Measurements from ENCODE around the gene R3HDM2.
"Not testable (repeated sequence)": the region's sequence is repeated elsewhere in the genome, so short reads cannot be mapped to it uniquely, and the experiment has no call there.

Gene R3HDM2

DNA sequence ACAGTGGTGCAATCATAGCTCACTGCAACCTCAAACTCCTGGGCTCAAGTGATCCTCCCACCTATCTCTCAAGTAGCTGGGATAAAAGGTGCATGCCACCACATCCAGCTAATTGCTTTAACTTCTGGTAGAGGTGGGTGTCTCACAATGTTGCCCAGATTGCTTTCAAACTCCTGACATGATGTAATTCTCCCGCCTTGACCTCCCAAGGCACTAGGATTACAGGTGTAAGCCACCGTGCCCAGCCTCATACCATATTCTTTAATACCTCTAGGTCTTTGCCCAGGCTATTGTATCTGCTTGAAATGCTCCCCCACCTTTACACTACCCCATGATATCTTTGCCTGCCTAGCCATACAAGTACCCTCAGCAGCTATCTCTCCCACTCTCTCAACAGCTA lies 11.3 kb downstream of the R3HDM2 start:
- DNase-seq: no peak

DNA sequence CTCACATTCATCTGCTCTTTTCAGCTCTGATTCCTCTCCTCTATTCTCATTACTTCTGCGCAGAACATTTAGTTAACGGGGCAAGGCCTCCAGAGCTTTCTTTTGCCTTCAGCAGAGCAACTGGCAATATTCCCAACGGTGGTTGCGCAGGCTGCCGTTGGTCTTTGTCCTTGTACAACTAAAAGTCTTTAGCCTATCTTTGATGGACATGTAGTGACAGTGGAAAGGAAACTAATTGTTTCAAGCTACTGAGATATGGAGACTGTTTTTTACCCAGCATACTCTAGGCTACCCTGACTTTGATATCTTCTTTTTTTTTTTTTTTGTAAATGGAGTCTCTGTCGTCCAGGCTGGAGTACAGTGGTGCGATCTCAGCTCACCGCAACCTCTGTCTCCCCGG lies 12.6 kb downstream of the R3HDM2 start:
- no peak for DNase-seq

DNA sequence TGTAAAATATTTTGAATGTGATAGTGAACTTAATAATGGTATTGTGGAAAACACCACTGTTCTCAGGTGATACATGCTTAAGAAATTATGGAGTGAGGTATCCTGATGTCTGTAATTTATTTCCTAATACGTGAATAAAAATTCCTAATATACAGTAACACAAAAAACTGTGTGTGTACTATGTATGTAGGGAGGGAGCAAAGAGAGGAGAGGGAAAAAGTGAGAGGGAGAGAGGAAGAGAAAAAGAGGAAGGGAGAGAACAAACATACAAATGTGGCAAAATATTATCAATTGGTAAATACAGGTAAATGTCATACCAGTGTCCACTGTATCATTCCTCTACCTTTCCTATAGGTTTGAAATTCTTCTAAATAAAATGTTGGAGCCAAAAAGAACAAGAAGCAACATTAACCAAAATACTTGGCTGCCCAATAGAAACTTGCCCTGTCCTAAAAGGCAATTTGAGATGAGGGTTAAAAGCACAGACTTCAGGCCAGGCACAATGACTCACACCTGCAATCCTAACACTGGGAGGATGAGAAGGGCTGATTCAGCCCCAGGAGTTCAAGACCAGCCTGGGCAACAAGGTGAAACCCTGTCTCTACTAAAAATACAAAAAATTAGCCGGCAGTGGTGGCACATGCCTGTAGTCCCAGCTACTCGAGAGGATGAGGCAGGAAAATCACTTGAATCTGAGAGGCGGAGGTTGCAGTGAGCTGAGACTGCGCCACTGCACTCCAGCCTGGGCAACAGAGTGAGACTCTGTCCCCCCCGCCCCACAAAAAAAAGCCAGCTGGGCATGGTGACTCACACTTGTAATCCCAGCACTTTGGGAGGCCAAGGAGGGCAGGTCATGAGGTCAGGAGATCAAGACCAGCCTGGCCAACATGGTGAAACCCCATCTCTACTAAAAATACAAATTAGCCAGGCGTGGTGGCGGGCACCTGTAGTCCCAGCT lies 14.5 kb downstream of the R3HDM2 start:
- DNase-seq: no peak

DNA sequence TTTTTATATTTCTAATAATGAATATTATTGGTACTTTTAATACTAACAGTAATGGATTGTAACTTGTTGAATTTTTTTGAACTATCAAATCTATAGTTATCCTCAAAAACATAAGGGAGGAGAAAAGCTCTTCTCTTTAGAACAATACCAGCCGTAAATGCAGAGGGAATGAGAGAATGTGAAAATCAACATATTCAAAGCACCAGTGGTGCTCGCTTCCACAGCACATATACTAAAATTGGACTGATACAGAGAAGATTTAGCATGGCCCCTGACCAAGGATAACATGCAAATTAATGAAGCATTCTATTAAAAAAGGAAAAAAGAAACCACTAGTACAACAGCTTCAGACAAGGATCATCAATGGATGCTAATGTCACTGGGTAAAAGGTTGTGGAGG lies 15.8 kb downstream of the R3HDM2 start:
- DNase-seq: no peak

DNA sequence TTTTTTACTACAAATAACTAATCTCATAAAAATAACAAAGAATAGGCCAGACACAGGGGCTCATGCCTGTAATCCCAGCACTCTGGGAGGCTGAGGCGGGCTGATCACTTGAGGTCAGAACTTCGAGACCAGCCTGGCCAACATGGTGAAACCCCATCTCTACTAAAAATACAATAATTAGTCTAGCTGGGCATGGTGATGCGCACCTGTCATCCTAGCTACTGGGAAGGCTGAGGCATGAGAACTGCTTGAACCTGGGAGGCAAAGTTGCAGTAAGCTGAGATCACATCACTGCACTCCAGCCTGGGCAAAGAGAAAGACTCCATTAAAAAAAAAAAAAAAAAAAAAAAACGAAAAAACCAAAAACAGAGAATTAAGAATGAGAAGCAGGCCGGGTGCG lies 16.7 kb downstream of the R3HDM2 start:
- DNase-seq: not testable (repeated sequence)

DNA sequence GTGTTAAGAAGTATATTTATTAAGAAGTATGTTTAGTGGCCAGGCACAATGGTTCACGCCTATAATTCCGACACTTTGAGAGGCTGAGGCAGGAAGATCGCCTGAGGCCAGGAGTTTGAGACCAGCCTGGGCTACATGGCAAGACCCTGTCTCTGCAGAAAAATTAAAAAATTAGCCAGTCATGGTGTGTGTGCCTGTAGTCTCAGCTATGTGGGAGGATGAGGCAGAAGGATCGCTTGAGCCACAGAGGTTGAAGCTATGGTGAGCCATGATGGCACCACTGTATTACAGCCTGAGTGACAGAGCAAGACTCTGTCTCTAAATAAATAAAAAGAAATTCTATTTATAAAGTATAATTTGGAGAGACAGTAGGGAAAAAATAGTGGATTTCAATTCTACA lies 20.3 kb downstream of the R3HDM2 start:
- no peak for DNase-seq

DNA sequence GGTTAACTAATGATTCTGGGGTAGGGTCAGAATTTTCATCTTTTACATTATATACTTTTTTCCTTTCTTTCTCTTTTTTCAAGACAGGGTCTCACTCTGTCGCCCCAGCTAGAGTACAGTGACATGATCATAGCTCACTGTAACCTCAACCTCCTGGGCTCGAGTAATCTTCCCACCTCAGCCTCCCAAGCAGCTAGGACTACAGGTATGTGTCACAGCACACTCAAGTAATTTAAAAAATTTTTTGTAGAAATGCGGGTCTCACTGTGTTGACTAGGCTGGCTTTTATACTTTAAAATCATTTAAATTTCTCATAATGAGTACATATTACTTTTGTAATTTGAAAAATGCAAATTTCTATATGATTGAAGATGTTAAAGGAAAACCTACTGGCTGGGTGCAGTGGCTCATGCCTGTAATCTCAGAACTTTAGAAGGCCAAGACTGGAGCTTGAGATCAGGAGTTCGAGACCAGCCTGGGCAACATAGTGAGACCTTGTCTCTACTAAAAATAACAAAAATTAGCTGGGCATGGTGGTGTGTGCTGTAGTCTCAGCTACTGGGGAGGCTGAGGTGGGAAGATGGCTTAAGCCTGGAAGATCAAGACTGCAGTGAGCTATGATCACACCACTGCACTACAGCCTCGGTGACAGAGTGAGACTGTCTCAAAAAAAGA lies 25.7 kb downstream of the R3HDM2 start:
- DNase-seq: no peak

DNA sequence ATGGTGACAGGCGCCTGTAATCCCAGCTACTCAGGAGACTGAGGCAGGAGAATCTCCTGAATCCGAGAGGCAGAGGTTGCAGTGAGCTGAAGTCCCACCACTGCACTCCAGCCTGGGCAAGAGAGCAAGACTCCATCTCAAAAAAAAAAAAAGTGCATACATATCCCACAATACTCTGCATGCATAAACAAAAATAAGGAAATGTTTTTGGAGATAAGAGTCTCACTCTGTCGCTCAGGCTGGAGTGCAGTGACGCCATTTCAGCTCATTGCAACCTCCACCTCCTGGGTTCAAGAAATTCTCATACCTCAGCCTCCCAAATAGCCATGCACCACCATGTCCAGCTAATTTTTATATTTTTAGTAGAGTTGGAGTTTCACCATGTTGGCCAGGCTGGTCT lies 28.7 kb downstream of the R3HDM2 start:
- not testable (repeated sequence) for DNase-seq

DNA sequence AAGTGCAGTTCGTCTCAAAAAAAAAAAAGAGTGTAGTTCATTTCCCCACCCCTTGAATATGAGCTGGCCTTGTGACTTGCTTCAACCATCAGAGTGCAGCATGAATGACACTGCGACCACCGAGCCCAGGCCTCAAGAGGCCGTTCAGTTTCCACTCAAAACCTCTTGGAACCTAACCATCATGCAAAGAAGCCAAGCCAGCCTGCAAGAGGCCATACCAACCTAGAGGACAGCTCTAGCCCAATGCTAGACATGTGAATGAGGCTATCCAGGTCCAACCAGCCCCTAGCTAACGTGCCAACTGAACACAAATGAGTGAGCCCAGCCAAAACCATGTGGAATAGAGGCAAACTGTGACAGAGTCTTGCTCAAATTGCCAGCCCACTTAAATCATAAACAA lies 29.7 kb downstream of the R3HDM2 start:
- no peak for DNase-seq

DNA sequence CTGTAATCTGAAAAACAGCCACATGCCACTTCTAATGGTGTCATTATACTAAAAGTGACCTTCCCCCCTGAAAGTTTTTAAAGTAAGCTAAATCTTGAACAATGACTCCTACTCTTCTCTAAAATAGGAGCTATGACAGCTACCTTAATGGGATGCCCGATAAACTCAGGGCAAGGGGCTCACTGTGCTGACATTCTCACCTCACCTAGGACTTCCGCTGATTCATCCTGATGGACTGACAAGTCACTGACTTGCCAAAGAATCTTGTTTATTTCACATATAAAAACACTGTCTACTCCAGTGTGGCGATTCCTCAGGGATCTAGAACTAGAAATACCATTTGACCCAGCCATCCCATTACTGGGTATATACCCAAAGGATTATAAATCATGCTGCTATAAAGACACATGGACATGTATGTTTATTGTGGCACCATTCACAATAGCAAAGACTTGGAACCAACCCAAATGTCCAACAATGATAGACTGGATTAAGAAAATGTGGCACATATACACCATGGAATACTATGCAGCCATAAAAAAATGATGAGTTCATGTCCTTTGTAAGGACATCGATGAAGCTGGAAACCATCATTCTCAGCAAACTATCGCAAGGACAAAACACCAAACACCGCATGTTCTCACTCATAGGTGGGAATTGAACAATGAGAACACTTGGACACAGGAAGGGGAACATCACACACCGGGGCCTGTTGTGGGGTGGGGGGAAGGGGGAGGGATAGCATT lies 31.0 kb downstream of the R3HDM2 start:
- not testable (repeated sequence) for DNase-seq

DNA sequence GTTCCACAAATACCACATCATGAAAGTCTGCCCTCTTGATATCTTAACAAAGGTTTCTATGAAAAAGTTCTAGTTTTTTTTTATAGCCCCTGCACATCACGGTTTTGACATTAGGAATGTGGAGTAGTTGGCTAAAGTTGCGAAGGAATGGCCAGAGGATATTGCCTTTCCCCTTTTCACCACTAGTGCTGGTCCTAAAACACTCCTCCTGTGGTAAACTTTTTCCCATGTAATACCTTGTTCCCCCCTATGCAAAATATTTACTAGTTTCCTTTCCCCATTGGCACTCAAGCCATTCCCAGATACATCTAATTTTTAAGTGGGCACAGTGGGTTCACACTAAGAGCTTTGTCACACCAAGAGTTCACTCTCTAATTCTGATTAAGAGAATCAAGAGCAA lies 33.4 kb downstream of the R3HDM2 start:
- no peak for DNase-seq

DNA sequence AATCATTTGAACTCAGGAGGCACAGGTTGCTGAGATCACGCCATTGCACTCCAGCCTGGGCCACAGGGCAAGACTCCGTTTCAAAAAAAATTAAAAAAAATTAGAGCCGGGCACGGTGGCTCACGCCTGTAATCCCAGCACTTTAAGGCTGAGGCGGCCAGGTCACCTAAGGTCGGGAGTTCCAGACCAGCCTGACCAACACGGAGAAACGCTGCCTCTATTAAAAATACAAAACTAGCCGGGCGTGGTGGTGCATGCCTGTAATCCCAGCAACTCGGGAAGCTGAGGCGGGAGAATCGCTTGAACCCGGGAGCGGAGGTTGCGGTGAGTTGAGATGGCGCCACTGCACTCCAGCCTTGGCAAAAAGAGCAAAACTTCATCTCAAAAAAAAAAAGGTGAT lies 35.7 kb downstream of the R3HDM2 start:
- no peak for DNase-seq

DNA sequence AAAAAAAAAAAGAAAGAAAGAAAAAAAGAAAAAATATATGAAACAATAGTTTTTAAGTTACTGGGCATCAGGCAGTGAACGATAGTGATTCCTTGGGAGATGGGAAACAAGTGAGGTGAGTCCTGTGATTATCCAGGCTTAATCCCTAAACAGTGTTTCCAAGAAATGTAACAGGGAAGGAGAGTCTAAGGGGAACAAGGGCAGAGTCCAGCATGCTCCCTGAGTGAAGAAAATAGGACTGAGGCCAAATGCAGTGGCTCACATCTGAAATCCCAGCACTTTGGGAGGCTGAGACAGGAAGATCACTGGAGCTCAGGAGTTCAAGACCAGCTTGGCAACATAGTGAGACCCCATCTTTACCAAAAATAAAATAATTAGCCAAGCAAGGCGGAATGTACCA lies 40.7 kb downstream of the R3HDM2 start:
- DNase-seq: no peak

DNA sequence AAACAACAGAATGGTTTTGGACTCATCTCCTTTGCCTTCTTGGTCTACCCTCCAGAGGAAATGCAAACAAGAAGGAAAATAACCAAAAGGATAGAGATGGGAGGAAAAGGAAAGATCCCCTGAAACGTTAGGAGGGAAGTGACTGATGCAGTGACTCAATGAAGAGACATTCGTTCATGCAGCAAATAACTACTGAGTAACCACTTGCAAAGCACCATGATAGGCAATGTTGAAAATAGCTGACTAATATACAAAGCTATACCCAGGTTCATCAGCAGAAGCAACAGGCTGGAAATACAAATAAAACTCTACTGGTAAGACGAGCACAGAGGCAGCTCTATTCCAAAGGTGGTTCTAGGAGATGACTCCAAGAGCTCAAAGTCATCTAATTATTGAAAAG lies 41.8 kb downstream of the R3HDM2 start:
- no peak for DNase-seq

DNA sequence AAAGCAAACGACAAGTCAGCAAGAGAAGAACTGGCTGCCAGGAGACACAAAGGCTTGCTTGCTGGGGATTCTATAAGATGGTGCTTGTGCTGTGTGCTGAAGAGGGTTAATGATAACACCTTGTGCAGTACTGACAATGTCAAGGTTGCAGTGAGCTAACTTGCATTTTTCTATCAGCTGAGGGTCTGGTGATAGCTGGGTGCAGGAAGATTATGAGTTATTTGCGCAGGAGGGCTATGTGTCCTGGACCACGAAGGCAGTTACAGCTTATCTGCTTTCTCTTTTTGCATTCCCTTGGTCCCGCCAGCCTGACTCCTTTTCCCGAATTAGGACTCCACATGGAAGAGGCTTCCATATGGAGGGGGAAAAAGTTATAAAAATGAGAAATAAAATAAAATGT lies 42.4 kb downstream of the R3HDM2 start:
- no peak for DNase-seq

DNA sequence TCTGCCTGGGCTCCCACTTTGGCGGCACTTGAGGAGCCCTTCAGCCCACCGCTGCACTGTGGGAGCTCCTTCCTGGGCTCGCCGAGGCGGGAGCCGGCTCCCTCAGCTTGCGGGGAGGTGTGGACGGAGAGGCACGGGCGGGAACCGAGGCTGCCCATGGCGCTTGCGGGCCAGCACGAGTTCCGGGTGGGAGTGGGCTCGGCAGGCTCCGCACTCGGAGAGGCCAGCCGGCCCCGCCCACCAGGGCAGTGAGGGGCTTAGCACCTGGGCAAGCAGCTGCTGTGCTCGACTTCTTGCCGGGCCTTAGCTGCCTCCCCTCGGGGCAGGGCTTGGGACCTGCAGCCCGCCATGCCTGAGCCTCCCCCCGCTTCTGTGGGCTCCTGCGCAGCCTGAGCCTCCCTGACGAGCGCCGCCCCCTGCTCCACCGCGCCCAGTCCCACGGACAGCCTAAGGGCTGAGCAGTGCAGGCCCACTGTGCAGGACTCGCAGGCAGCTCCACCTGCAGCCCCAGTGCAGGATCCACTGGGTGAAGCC lies 44.6 kb downstream of the R3HDM2 start:
- DNase-seq: no peak

DNA sequence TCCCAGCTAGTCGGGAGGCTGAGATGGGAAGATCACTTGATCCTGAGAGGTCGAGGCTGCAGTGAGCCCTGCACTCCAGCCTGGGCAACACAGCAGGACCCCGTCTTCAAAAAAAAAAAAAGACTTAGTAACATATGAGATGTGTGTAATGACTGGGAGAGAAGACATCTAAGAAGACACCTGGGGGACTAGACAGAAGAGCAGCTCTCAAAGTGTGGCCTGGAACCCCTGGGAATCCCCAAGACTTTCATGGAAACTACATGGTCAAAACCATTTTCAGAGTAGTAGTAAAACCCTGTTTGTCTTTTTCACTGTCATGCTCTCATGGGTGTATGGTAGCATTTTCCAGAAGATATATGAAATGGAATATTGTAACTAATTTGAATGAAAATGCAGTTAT lies 45.3 kb downstream of the R3HDM2 start:
- no peak for DNase-seq

DNA sequence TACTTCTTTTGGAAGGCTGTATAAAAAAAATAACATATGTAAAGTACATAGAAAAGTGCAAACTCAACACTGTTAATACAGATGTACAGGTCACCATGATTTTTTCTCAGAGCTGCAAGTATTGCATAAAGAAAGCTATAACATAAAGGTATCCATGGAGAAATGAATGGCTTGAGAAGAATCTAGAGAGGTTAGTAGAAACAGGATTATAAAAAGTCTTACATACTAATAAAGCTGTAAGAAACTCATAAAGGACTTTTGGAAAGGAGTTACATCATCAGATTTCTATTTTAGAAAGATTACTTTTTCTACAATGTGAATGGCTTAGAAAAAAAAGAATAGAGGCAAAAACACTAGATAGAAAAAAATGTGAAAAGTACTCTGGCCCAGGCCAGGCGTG lies 46.4 kb downstream of the R3HDM2 start:
- no peak for DNase-seq

DNA sequence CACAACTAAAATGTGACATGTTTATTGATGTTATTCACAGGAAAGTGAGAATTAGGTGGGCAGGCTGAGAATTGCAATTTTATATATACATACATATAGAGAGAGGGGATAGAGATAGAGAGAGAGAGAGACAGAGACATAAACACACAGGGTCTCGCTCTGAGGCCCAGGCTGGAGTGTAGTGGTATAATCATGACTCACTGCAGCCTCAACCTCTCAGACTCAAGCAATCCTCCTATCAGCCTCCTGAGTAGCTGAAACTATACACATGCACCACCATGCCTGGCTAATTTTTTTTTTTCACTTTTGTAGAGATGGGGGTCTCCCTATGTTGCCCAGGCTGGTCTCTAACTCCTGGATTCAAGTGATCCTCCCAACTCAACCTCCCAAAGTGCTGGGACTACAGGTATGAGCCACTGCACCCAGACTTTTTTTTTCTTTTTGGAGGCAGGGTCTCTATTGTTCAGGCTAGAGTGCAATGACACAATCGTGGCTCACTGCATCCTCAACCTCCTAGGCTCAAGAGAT lies 49.1 kb downstream of the R3HDM2 start:
- no peak for DNase-seq

DNA sequence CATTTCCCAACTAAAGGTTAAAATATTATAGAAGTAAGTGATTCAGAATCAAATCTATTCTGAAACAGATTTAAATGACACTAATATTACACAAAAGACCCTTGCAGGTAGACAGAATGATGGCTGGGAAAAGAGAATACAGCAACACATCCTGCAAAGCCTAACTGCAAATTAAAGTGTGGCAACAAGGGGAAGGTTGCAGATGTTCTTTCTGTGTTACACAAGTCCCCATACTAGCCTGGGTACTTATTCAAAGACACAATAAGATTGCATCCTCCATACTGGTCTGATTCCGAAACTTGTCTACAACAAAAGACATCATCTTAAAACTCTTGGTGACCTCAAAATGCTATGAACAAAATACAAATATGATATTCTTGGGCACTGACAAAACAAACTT lies 50.5 kb downstream of the R3HDM2 start:
- DNase-seq: no peak

DNA sequence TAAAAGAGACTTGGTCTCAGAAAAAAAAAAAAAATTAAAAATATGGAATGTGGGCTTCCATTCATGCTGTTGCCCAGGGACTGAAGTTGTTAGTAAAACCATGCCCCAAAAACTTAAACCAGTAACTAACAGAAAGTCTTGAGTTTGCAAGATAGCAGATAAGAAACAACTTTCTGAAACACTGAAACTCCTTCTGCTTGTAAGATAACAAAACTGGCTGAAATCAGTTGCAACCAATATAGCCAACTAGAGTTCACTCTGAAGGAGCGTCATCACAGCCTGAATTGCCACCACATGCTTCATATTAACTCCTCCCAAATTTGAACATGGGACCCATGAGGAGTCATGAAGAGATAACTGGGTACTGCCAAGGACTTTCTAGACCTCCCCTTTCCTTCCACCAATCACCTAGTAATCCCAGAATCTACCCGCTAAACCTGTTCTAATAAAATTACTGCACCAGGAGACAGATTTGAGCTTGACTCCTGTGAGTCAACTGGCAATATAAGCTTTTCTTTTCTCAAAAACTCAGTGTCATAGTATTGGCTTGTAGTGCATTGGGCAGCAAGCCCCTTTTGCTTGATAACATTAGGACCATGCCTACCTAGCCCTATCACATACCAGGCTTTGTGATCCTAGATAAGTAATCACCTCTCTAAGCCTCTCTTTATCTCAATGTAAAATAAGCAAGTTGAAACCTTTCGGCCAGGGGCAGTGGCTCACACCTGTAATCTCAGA lies 53.6 kb downstream of the R3HDM2 start:
- DNase-seq: no peak

DNA sequence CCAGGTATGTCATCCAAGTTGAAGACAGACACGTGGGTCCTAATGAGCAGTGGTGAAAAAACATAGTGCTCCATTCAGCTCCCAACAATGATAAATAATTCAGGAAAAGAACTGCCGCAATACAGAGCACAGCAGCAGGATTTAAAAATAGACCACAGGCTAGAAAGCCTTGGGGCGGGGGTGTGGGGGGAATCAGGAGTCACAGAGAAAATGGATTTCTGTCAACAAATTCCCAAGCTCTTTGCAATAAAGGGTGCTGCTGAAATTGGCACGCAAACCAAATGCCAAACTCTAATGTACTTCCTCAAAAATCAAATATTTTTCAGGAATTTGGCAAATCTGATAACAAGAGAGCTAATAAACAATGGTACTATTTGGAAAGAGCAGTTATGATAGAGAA lies 58.6 kb downstream of the R3HDM2 start:
- DNase-seq: no peak

Measured in stimulated activated CD4-positive, alpha-beta T cell treated with anti-CD3 and anti-CD28 coated beads, Interleukin-4, amount 100 ng/mL, for 4 hours (primary cell).